HepG2 (cell line): ENCODE data around the gene CYB5A. TPM values are rescaled to one million over a fixed set of nuclear protein-coding genes. Genes with fewer than 3 reads are reported as not detected.

Experiments used
- ADNP ChIP-seq: sonication (generic); formaldehyde crosslinking; IDR thresholded peaks from 2 replicates; pipeline ENCODE4 v1.4.0; 2020; ENCODE audit warnings: missing genetic modification reagents
- AHDC1 ChIP-seq: sonication (generic); formaldehyde crosslinking; IDR thresholded peaks from 2 replicates; pipeline ENCODE4 v1.5.1; 2020; ENCODE audit warnings: mild to moderate bottlenecking, missing genetic modification reagents, borderline replicate concordance
- ARID3A ChIP-seq: IDR thresholded peaks from 2 replicates; pipeline ENCODE4 v1.6.1; 2012; ENCODE audit warnings: low read depth, low read length, improper control_type of control experiment
- CEBPG ChIP-seq: IDR thresholded peaks from 2 replicates; pipeline ENCODE4 v1.6.1; 2016
- GLMP ChIP-seq: sonication (generic); formaldehyde crosslinking; IDR thresholded peaks from 2 replicates; pipeline ENCODE4 v1.9.0; 2021; ENCODE audit warnings: missing genetic modification reagents, mild to moderate bottlenecking, borderline replicate concordance
- MTF1 ChIP-seq: sonication (generic); formaldehyde crosslinking; IDR thresholded peaks from 2 replicates; pipeline ENCODE4 v1.5.0; 2020; ENCODE audit warnings: missing genetic modification reagents
- SMAD1 ChIP-seq: sonication (generic); formaldehyde crosslinking; IDR thresholded peaks from 2 replicates; pipeline ENCODE4 v1.4.0; 2020; ENCODE audit warnings: missing genetic modification reagents, low read depth, mild to moderate bottlenecking, borderline replicate concordance
- TSC22D2 ChIP-seq: sonication (generic); formaldehyde crosslinking; IDR thresholded peaks from 2 replicates; pipeline ENCODE4 v1.5.1; 2020; ENCODE audit warnings: missing genetic modification reagents, mild to moderate bottlenecking, borderline replicate concordance
- ZBTB43 ChIP-seq: sonication (generic); formaldehyde crosslinking; conservative IDR thresholded peaks from 2 replicates; pipeline ENCODE4 v1.4.0; 2020; ENCODE audit warnings: missing genetic modification reagents
- ZNF18 ChIP-seq: sonication (generic); formaldehyde crosslinking; IDR thresholded peaks from 2 replicates; pipeline ENCODE4 v1.8.0; 2022; ENCODE audit warnings: mild to moderate bottlenecking, missing genetic modification reagents; ENCODE audit not compliant: insufficient replicate concordance
- ZNF260 ChIP-seq: sonication (generic); formaldehyde crosslinking; IDR thresholded peaks from 2 replicates; pipeline ENCODE4 v1.4.0; 2020; ENCODE audit warnings: missing genetic modification reagents, low read depth, mild to moderate bottlenecking, borderline replicate concordance
- ZNF713 ChIP-seq: sonication (generic); formaldehyde crosslinking; IDR thresholded peaks from 2 replicates; pipeline ENCODE4 v1.4.0; 2020; ENCODE audit warnings: mild to moderate bottlenecking, missing genetic modification reagents
- ZNF75D ChIP-seq: sonication (generic); formaldehyde crosslinking; IDR thresholded peaks from 2 replicates; pipeline ENCODE4 v1.8.1; 2023; ENCODE audit warnings: missing genetic modification reagents, mild to moderate bottlenecking, borderline replicate concordance
- polyA plus RNA-seq, 8 experiments: library from polyadenylated mRNA; depleted of rRNA in 3 of 8; stranded (reverse) in 7 of 8; unstranded in 1 of 8; fragments of >200 nt; fragmentation: Illumina TruSeq in 4 of 8; extraction: Trizol in 4 of 8; gene quantifications; 2 replicates each; pipeline versions ENCODE4 v1.2.1 to v1.2.3, GENCODE V29; 2011 to 2016; ENCODE audit warnings: low read depth in 4 of 8, missing spikeins in 1 of 8, mixed read lengths in 1 of 8; ENCODE audit not compliant: insufficient read depth in 1 of 8
- total RNA-seq, 5 experiments: library from RNA; depleted of rRNA; stranded (reverse); fragments of >200 nt; fragmentation: Illumina TruSeq; extraction: Trizol; gene quantifications; 2 replicates each; pipeline ENCODE4 v1.2.3, GENCODE V29; 2016; ENCODE audit warnings: low read depth in 1 of 5

The CYB5A gene
- total and polyA plus RNA-seq, 2 of the 13 experiments (the other 11 are each of a cell fraction or from before 2014, with no cell fraction given) = 215 to 356 TPM

- TF ChIP-seq ZNF18 (CRISPR knock-in tag) = no peak
- peak; percentile 51; the same call in 1 of the 2 replicates for TF ChIP-seq AHDC1
- no peak for TF ChIP-seq ZNF260 (CRISPR knock-in tag)
- no peak for TF ChIP-seq MTF1 (CRISPR knock-in tag)
- peak; percentile 70 for TF ChIP-seq ARID3A
- peak; percentile 48; the same call in 1 of the 2 replicates for TF ChIP-seq CEBPG (CRISPR knock-in tag)
- no peak for TF ChIP-seq ADNP
- no peak for TF ChIP-seq SMAD1
- no peak for TF ChIP-seq TSC22D2 (CRISPR knock-in tag)
- 0 out of 2 replicates have a peak, but pooled peaks have one; percentile 40 for TF ChIP-seq ZBTB43
- TF ChIP-seq ZNF713 (CRISPR knock-in tag) = no peak
- no peak for TF ChIP-seq GLMP (CRISPR knock-in tag)
- no peak for TF ChIP-seq ZNF75D (CRISPR knock-in tag)
Observed at GRCh38 chr18:74225193-74225840, 66.4 kb downstream of the CYB5A start (continued).
